Astrocyte (in vitro differentiated cells and primary cell): Measurements from ENCODE around the gene ADARB2.

Source experiments
- EZH2 ChIP-seq: IDR thresholded peaks from 2 replicates; pipeline ENCODE4 v1.6.1; 2012; ENCODE audit warnings: mild to moderate bottlenecking, low read length, inconsistent platforms; ENCODE audit not compliant: insufficient read depth
- TF ChIP-seq, protein P1 (sequence below): IDR thresholded peaks from 2 replicates; pipeline ENCODE4 v1.5.1; 2011; ENCODE audit warnings: low read depth, mild to moderate bottlenecking, inconsistent platforms, low read length, moderate library complexity; ENCODE audit not compliant: insufficient read depth

DNA sequence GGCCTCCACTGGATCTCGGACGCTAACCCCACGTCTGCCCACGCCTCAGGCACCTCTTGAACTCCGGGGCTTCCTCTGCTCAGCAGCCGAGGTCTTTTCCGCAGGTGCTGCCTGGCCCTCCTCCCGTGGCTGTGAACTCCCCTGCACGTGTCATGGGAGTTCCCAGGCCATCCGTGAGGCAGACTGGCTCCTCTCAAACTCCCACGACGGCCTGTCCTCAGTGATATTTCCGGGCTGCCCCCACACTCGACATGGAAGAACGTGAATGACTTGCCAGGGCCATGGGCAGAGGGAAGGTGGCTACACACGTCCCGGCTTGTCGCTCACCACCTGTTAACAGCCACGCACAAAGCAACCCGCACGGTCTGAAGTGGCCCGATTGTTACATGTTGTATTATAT is 110.9 kb downstream of the ADARB2 start:
- TF ChIP-seq EZH2: no peak
- TF ChIP-seq, protein P1, sequence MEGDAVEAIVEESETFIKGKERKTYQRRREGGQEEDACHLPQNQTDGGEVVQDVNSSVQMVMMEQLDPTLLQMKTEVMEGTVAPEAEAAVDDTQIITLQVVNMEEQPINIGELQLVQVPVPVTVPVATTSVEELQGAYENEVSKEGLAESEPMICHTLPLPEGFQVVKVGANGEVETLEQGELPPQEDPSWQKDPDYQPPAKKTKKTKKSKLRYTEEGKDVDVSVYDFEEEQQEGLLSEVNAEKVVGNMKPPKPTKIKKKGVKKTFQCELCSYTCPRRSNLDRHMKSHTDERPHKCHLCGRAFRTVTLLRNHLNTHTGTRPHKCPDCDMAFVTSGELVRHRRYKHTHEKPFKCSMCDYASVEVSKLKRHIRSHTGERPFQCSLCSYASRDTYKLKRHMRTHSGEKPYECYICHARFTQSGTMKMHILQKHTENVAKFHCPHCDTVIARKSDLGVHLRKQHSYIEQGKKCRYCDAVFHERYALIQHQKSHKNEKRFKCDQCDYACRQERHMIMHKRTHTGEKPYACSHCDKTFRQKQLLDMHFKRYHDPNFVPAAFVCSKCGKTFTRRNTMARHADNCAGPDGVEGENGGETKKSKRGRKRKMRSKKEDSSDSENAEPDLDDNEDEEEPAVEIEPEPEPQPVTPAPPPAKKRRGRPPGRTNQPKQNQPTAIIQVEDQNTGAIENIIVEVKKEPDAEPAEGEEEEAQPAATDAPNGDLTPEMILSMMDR: no peak
